Kidney (tissue), 14 donors: Measurements from ENCODE around the gene CD79A. TPM values are rescaled to one million over a fixed set of nuclear protein-coding genes. Genes with fewer than 3 reads are reported as not detected.

Experiments
- DNase-seq, 5 donors: peaks; one replicate each; pipeline ENCODE4 v3.0.0-alpha.2; 2013 to 2020
- FAIRE-seq: peaks from 2 replicates; lab custom pipeline; 2012; peaks lifted over from hg19 to GRCh38; lab: Jason Lieb, UNC
- H3K27ac ChIP-seq, 2 donors: one replicate each; pipeline ENCODE4 v1.7.0; 2013; ENCODE audit warnings: low read depth in 2 of 2, low read length in 2 of 2, inconsistent platforms in 1 of 2
- H3K27me3 ChIP-seq: one replicate; pipeline ENCODE4 v1.7.1; 2013; ENCODE audit warnings: low read length, inconsistent platforms; ENCODE audit not compliant: control insufficient read depth, insufficient read depth
- H3K36me3 ChIP-seq, 3 donors: one replicate each; pipeline versions ENCODE4 v1.7.0 to v1.7.1; 2013; ENCODE audit warnings: low read length in 3 of 3, control low read depth in 1 of 3, inconsistent platforms in 1 of 3; ENCODE audit not compliant: insufficient read depth in 3 of 3, control insufficient read depth in 2 of 3
- H3K4me1 ChIP-seq, 3 donors: one replicate each; pipeline versions ENCODE4 v1.7.0 to v1.7.1; 2013; ENCODE audit warnings: low read length in 3 of 3, inconsistent platforms in 1 of 3, low read depth in 1 of 3; ENCODE audit not compliant: control insufficient read depth in 2 of 3, insufficient read depth in 2 of 3
- H3K4me3 ChIP-seq, 3 donors: one replicate each; pipeline versions ENCODE4 v1.7.0 to v1.8.1; 2013; ENCODE audit warnings: low read length in 3 of 3, control low read depth in 1 of 3, inconsistent platforms in 1 of 3
- H3K9ac ChIP-seq, 3 donors: one replicate each; pipeline versions ENCODE4 v1.7.0 to v1.7.1; 2013; ENCODE audit warnings: low read length in 3 of 3, control low read depth in 1 of 3, inconsistent platforms in 1 of 3
- H3K9me3 ChIP-seq, 3 donors: one replicate each; pipeline versions ENCODE4 v1.7.0 to v1.7.1; 2013; ENCODE audit warnings: low read length in 3 of 3, control low read depth in 1 of 3, inconsistent platforms in 1 of 3; ENCODE audit not compliant: control insufficient read depth in 2 of 3, insufficient read depth in 1 of 3
- CTCF ChIP-seq: IDR thresholded peaks from 3 replicates; pipeline ENCODE4 v1.5.1; 2012; ENCODE audit warnings: mild to moderate bottlenecking, moderate library complexity, borderline replicate concordance; ENCODE audit not compliant: insufficient read depth; ENCODE audit errors: extremely low read depth
- intact Hi-C: fragments of 100-400 bp; cut with DNase I; formaldehyde crosslinking; loops from one replicate; pipeline ENCODE4 v1.11.1; 2022
- polyA plus RNA-seq: library from polyadenylated mRNA; stranded (reverse); fragments of 350-450 nt; fragmentation: Illumina TruSeq; extraction: RNeasy Lipid Tissue Mini Kit (QIAGEN cat#74804); gene quantifications from one replicate; pipeline ENCODE4 v1.2.3, GENCODE V29; 2014; ENCODE audit warnings: low read depth, low replicate concordance; ENCODE audit not compliant: insufficient read depth
- total RNA-seq: library from RNA; stranded (reverse); fragmentation: NEBNext Ultra II Directional; extraction: Animal tissue kit (Norgen Biotek cat#: 25700); gene quantifications from one replicate; pipeline ENCODE4 v1.2.1, GENCODE V29; 2021
- donor health status: control.
- donor health status: control.
- donor health status: control.
- donor health status: control.
- donor health status: control.
- donor health status: DM: yes; HTN: yes; CAD: no.
- donor health status: Normal renal cell carcinoma (clear cell type).

Gene CD79A
- total and polyA plus RNA-seq, 2 donors from 2014 or later, result 0.32 to 11.0 TPM

DNA sequence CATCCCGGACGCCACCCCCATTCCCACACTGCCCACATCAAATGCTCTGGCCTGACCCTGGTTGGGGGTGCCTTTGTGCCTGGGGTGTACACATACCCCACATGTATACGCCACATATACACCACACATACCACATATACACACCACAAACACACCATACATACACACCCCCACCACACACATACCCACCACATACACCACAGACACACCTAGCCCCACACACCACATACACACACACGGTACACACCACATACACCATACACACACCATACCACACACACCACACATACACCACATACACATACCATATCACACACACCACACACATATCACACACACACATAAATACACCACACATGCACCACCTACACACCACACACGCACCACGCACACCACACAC lies 41.0 kb downstream of the CD79A start:
- Histone ChIP-seq H3K9me3 (peaks cover 0 to 4% (median 0%) of the 10 kb centered on the region in 3 donors), H3K4me1 (no peaks in the 10 kb centered on the region), H3K36me3 (no peaks in the 10 kb centered on the region), H3K27ac (no peak overlapping the region), H3K27me3 (peaks cover 64% of the 10 kb centered on the region), H3K9ac (no peak overlapping the region), H3K4me3 (no peak overlapping the region)
- intact Hi-C loops, result no loop called here
- TF ChIP-seq CTCF, result no peak
- DNase-seq (no peak), FAIRE-seq (no peak)

DNA sequence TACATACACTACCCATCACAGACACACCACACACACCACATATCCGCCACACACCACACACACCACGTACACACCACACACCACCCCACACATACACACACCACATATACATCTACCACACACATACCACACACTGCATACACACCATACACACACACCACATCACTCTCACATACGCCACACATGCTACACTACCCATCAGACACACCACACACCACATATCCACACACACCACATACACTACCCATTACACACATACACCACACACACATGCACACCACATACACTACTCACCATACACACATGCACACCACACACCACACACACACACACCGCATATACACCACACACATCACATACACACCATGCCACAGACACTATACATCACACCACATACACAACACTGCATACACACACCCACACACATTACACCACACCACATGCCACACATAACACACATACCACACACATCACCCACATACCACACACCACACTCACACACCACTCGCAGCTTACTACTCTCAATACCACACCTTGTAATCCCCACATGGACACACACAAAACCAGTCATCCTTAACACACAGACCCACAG lies 41.7 kb downstream of the CD79A start:
- H3K27ac ChIP-seq, result no peak overlapping the region
- FAIRE-seq (no peak), DNase-seq (no peak)
- TF ChIP-seq CTCF, result no peak
- H3K4me1 ChIP-seq, result no peaks in the 10 kb centered on the region
- H3K9me3 ChIP-seq, result peaks cover 0 to 4% (median 0%) of the 10 kb centered on the region in 3 donors
- peaks cover 64% of the 10 kb centered on the region for H3K27me3 ChIP-seq
- no peaks in the 10 kb centered on the region for H3K36me3 ChIP-seq
- intact Hi-C loops, result no loop called here
- no peak overlapping the region for H3K9ac ChIP-seq
- no peak overlapping the region for H3K4me3 ChIP-seq

DNA sequence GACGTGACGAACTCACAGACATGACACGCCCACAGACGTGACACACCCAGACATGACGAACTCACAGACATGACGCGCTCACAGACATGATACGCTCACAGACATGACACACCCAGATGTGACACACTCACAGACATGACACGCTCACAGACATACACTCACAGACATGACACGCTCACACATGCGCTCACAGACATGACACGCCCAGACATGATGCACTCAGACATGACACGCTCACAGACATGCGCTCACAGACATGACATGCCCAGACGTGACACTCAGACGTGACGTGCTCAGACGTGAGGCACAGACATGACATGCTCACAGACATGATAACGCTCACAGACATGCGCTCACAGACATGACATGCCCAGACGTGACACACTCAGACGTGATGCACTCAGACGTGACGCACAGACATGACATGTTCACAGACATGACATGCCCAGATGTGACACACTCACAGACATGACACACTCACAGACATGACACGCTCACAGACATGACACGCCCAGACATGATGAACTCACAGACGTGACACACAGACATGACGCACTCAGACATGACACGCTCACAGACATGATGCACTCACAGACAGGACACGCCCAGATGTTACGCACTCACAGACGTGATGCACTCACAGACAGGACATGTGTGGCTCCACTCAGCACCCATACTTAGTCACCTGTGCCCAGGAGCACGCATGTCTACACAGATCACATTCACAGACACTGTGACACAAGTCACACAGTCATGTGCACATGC lies 43.1 kb downstream of the CD79A start:
- H3K36me3 ChIP-seq, result no peaks in the 10 kb centered on the region
- peaks cover 66% of the 10 kb centered on the region for H3K27me3 ChIP-seq
- no peak overlapping the region for H3K9ac ChIP-seq
- no peak for TF ChIP-seq CTCF
- FAIRE-seq (no peak), DNase-seq (no peak)
- intact Hi-C loops, result no loop called here
- H3K4me3 ChIP-seq, result no peak overlapping the region
- H3K4me1 ChIP-seq, result no peaks in the 10 kb centered on the region
- no peak overlapping the region for H3K27ac ChIP-seq
- H3K9me3 ChIP-seq, result peaks cover 0 to 4% (median 0%) of the 10 kb centered on the region in 3 donors
